Stimulated activated CD8-positive, alpha-beta memory T cell treated with anti-CD3 and anti-CD28 coated beads, Interleukin-4, amount 100 ng/mL, for 48 hours (primary cell): ENCODE data around the gene SLC27A3.

Experiments
- DNase-seq: peaks from one replicate; pipeline ENCODE4 v3.0.0-alpha.2; 2020

SLC27A3 gene

GRCh38 chr1:153801028-153801625 is 25.9 kb downstream of the SLC27A3 start:
- no peak for DNase-seq

- DNase-seq = no peak
Measured at GRCh38 chr1:153801786-153802697, 26.8 kb downstream of the SLC27A3 start.

DNA sequence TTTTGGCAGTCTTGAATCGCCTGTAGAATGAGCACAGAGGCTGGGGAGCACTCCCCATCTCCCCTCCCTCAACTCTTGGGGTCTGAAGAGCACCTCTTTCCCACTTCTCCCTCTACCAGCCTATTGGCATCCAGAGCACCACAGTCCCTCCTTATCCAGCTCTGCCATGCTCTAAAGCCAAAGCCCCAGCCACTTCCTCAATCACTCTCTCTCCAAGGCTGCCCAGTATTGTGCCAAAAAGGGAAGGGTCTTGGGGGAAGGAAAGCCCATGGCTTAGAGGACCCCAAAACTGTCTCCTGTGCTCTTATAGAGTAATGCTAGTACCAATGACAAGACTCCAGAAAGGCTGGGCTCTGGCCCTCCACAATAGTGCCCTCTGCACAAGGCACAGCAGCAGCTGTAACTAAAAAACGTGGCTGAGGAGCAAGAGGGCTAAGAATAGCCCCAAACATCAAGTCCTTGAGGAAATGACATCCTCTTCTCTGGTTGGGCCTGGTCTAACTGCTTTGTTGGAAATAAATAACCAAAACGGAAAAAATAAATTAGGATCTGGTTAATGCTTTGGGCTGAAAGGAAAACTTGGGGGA is 28.4 kb downstream of the SLC27A3 start:
- DNase-seq = peak; percentile 14

GRCh38 chr1:153804112-153804511 is 28.9 kb downstream of the SLC27A3 start:
- peak; percentile 10 for DNase-seq

DNA sequence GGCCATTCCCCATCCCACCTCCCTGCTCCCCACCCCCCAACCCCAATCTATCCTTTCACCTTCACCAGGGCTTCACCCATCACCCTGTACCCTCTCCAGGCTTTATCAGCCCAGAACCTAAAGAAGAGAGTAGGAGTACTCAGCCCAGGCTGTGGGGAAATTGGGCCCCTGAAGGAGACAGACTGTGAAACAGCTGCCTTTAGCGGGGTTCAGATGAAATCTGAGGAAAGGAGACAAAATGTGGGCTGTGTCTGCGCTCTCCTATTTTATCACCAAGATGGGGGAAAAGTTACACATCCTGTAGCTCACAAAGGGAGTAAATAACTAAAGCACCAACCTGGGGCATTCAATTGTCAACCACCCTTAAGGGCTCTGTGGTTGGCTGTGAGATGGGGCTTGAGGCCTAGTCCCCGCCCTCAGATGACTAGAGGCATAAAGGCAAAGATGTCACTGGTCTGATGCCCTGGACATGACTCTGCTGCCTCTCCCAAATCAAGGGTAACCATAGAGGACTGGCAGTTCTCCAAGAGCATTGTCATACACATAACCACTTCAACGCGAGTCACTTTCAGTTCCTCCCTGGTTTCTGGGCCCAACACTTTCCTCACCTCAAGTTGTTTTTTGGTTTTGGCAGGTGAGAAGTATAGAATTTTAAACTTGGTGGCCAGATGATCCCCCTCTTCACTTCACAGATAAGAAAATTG is 30.0 kb downstream of the SLC27A3 start:
- peak; percentile 79 for DNase-seq

- no peak for DNase-seq
Measured at GRCh38 chr1:153805886-153806719, 30.9 kb downstream of the SLC27A3 start.

GRCh38 chr1:153816283-153816889 is 41.2 kb downstream of the SLC27A3 start:
- DNase-seq = peak; percentile 19

DNA sequence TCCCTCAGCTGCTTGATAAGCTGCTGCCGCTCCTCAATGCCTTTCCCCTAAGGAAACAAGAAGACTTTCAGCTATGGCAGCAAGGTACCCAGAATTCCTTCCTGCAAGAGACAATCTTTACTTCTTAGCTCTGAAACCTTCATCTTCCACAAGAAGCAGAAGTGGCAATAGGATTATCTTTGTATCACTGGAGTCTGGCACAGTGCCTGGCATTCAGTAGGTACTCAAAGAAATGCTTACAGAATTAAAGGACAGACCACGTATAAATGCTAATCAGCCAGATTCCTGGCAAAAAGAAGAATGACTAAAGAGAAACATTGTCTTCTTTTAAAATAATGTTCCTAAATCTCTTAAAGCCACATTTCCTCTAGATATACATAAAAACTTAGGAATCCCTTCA is 43.7 kb downstream of the SLC27A3 start:
- DNase-seq = no peak

GRCh38 chr1:153827168-153827964 is 52.2 kb downstream of the SLC27A3 start:
- no peak for DNase-seq
